AG09319 (cell line): ENCODE data around the gene PHEX.

Source experiments
- DNase-seq: peaks from one replicate; pipeline ENCODE4 v3.0.0-alpha.2; 2010; ENCODE audit warnings: low read depth; ENCODE audit errors: extremely low read depth
- TF ChIP-seq, protein P1 (sequence below): IDR thresholded peaks from 2 replicates; pipeline ENCODE4 v1.5.1; 2011; ENCODE audit warnings: low read depth, mild to moderate bottlenecking, inconsistent platforms, low read length, moderate library complexity

The PHEX gene

DNA sequence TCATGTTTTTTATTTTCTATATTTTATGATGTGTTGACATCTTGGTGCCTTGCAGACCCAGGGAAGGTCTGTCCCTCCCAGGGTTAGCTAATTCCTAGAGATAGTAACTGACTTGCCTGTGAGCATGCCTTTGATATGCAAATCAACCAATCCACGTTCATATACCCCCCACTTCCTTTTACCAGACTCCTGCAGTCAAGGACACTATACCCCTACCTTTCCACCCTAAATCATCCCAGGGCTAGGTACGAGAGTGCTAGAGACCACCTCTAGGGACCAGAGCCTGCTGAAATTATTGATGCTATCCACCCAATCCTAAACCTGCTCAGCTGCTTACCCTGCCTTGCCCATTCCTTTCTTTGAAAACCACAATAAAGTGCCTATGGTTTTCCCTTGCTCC lies 7.5 kb upstream of the PHEX start:
- TF ChIP-seq, protein P1, sequence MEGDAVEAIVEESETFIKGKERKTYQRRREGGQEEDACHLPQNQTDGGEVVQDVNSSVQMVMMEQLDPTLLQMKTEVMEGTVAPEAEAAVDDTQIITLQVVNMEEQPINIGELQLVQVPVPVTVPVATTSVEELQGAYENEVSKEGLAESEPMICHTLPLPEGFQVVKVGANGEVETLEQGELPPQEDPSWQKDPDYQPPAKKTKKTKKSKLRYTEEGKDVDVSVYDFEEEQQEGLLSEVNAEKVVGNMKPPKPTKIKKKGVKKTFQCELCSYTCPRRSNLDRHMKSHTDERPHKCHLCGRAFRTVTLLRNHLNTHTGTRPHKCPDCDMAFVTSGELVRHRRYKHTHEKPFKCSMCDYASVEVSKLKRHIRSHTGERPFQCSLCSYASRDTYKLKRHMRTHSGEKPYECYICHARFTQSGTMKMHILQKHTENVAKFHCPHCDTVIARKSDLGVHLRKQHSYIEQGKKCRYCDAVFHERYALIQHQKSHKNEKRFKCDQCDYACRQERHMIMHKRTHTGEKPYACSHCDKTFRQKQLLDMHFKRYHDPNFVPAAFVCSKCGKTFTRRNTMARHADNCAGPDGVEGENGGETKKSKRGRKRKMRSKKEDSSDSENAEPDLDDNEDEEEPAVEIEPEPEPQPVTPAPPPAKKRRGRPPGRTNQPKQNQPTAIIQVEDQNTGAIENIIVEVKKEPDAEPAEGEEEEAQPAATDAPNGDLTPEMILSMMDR, result no peak
- DNase-seq, result no peak

DNA sequence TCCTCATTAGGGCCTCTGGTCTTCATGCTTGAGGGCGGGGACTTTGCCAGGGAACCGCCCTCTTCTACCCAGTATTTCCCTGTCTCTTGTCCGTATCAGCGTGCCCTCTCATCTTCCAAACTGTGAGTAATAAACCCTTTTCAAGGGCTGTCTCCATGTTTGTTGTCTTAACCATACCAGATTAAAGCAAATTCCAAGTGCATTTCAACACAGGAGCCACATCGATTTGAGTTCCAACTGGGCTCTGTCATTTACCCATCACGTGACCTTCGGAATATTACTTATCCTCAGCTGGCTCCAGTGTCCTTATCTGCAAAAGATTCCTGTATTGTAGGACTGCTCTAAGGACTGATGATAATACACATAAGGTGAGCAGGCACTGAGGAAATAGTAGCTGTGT lies 6.4 kb upstream of the PHEX start:
- TF ChIP-seq, protein P1, result no peak
- DNase-seq, result no peak

DNA sequence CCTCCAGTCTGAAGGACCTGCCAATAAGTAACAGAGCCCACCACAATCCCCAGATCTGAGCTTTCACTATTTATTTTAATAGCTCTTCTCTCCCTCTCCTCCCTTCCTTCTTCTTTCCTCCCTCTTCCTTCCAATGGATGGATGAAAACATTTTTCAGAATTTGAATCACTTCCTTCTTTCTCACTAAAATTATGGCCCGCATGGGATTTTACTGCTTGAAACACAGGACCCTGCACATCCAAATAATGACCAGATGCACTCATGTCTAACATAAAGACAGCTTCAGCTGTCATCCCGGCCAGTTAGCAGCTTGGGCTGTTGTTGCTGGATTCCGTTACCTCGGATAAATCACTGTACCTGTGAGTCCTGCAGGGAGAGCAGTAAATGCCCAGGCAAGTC lies 5.4 kb upstream of the PHEX start:
- TF ChIP-seq, protein P1, result no peak
- no peak for DNase-seq

DNA sequence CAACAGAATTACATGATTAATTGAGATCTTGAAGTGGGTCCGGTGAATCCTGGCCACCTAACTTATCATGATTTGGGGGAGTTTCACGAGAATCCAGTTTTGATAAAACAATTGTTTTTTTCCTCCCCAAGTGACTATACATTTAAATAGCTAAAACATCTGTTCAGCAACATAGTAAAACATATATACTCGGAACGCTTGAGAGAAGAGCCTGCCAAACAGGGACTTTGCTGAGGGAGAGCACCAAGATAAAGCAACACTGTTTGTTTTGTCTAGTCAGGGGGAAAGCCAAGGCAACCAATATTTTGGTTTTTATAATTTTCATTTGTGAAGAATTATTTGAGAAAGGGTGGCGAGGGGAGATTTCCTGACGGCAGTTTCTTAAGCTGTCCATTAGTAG lies 381 bp downstream of the PHEX start:
- TF ChIP-seq, protein P1, result no peak
- no peak for DNase-seq

DNA sequence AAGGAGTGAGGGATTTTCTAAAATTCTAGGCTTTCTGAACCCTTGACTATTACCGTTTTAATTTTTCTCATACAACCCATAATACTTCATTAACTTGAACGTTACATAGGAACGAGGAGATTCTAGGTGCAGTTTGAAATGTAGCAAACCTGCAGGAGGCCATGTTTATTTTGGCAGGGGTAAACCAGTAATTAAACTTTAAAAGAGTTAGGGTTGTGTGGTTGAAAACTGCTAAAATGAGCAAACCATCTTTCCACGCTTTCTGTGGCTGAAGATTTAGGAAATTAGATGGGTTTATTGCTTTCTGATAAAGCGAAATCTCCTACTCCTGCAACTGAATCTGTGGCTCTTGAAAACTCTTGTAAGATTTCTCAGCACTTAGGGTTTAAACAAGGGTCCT lies 1.7 kb downstream of the PHEX start:
- no peak for DNase-seq
- TF ChIP-seq, protein P1, result no peak

DNA sequence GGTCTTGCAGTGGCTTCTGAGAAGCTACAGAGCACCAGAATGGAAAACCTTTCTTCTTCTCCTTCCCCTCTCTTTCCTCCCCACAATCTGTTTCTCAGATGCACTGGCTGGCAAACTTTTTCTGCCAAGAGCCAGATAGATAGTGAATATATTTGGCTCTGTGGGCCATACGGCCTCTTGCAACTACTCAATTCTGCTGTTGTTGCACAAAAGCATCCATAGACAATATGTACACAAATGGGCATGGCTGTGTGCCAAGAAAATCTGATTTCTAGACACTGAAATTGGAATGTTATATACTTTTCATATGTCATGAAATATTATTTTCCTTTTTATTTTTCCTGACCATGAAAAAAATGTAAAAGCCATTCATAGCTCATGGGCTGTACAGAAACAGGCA lies 3.1 kb downstream of the PHEX start:
- TF ChIP-seq, protein P1, result no peak
- no peak for DNase-seq

DNA sequence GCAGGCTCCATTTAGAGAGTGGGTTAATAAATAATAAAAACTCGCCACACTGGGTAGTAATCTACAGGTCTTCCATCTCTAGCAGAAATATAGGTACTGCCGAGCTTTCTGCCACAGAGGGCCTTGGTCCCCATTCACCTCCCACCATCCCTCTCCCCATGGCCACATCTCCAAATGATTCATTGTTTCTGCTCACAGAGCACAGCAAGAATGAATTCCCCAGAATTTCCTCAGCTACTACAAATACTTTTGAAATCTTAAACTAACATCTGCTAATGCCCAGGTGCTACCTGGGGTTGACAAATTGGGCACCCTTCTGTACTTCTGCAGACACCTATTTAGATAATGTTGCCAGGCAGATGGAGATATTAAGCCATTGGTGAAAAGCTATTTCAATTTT lies 5.1 kb downstream of the PHEX start:
- no peak for DNase-seq
- TF ChIP-seq, protein P1, result no peak
